Tibial nerve (tissue), 4 donors: Measurements from ENCODE around the gene CHN2.

Experiments
- EP300 ChIP-seq, 2 donors: sonication (generic); formaldehyde crosslinking; IDR thresholded peaks; one replicate each; pipeline ENCODE4 v1.6.1; 2017; ENCODE audit warnings: antibody characterized with exemption in 2 of 2, mild to moderate bottlenecking in 1 of 2
- POLR2A ChIP-seq, 2 donors: fragments of 450-650 bp; IDR thresholded peaks; one replicate each; pipeline ENCODE4 v1.6.1; 2017; ENCODE audit warnings: antibody characterized with exemption in 2 of 2, mild to moderate bottlenecking in 2 of 2, moderate library complexity in 2 of 2
- TF ChIP-seq, protein P1 (sequence below), 5 experiments: fragments of 200-600 bp in 3 of 5; fragments of 450-650 bp in 2 of 5; sonication (generic) in 3 of 5; IDR thresholded peaks; one replicate each; pipeline ENCODE4 v1.5.1; 2016 to 2019; ENCODE audit warnings: antibody characterized with exemption in 5 of 5, mild to moderate bottlenecking in 3 of 5, moderate library complexity in 2 of 5

DNA sequence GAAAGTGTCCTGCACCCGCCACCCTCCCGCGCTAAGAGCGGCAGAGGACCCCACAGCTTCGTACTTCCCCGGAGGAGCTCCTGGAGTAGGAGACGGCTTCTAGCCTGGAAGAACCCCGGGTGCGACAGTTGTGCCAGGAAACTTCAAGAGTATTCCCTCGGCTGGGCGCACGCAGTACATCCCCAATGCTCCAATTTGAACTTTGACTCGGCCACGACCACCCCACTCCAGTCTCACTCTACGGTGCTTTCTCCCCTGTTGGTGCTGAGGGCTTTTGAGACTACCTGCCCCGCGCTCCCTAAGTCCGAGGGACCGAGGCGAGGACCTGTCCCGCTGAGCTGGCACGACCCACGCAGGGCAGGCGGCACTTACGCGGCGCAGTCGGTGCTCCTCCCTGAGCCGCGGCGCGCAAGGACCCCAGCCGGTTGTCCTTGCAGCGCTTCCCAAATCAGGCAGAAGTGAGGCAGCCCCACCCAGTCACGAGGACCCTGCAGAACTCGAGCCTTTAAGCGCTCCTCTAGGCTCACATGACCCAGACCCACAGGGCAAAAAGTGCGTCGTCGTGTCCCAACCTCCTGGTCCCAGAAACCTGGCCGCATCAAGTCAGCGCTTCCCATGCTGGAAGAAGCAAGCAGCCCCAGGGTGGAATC, 48.4 kb upstream of the CHN2 start, which contains the start of gene CPVL:
- TF ChIP-seq EP300 (IDR thresholded peaks at IDR 0.05) (peak in 1 of 2 donors; percentile 72), POLR2A (IDR thresholded peaks at IDR 0.05) (peak; percentile 49 to 51)
- TF ChIP-seq, protein P1, sequence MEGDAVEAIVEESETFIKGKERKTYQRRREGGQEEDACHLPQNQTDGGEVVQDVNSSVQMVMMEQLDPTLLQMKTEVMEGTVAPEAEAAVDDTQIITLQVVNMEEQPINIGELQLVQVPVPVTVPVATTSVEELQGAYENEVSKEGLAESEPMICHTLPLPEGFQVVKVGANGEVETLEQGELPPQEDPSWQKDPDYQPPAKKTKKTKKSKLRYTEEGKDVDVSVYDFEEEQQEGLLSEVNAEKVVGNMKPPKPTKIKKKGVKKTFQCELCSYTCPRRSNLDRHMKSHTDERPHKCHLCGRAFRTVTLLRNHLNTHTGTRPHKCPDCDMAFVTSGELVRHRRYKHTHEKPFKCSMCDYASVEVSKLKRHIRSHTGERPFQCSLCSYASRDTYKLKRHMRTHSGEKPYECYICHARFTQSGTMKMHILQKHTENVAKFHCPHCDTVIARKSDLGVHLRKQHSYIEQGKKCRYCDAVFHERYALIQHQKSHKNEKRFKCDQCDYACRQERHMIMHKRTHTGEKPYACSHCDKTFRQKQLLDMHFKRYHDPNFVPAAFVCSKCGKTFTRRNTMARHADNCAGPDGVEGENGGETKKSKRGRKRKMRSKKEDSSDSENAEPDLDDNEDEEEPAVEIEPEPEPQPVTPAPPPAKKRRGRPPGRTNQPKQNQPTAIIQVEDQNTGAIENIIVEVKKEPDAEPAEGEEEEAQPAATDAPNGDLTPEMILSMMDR (IDR thresholded peaks at IDR 0.05) = no peak
